ENCODE data around the gene RBFOX2. TPM values are rescaled to one million over a fixed set of nuclear protein-coding genes. Genes with fewer than 3 reads are reported as not detected.

RBFOX2 gene
- total RNA-seq, 3 donors from 2014 or later = 63.4 to 97.3 (median 85.5) TPM

- intact Hi-C loops (cut with DNase I; ENCODE audit: low total_unique reads) = no loop called here
- H3K27me3 ChIP-seq = no peaks in the 10 kb centered on the region
- H3K36me3 ChIP-seq = no peaks in the 10 kb centered on the region
- H3K4me1 ChIP-seq = no peaks in the 10 kb centered on the region
- TF ChIP-seq CTCF (IDR thresholded peaks at IDR 0.05) = no peak
- TF ChIP-seq POLR2AphosphoS5 (IDR thresholded peaks at IDR 0.05) = no peak
- no peak for TF ChIP-seq POLR2A (IDR thresholded peaks at IDR 0.05)
- no peaks in the 10 kb centered on the region for H3K9me3 ChIP-seq
- no peak for DNase-seq (ENCODE audit: low spot score in 2 of 2)
- no peak overlapping the region for H3K27ac ChIP-seq
- no peak overlapping the region for H3K4me3 ChIP-seq
Measured at GRCh38 chr22:35844886-35845285, 183.7 kb downstream of the RBFOX2 start.

GRCh38 chr22:35842954-35843353, 185.7 kb downstream of the RBFOX2 start:
- intact Hi-C loops (cut with DNase I; ENCODE audit: low total_unique reads) = no loop called here
- Histone ChIP-seq H3K27ac (no peak overlapping the region), H3K4me3 (no peak overlapping the region), H3K9me3 (no peaks in the 10 kb centered on the region), H3K4me1 (peaks cover 0 to 7% of the 10 kb centered on the region in 2 donors), H3K27me3 (no peaks in the 10 kb centered on the region), H3K36me3 (no peaks in the 10 kb centered on the region)
- no peak for DNase-seq (ENCODE audit: low spot score in 2 of 2)
- TF ChIP-seq POLR2A (IDR thresholded peaks at IDR 0.05) (no peak), POLR2AphosphoS5 (IDR thresholded peaks at IDR 0.05) (no peak), CTCF (IDR thresholded peaks at IDR 0.05) (peak; percentile 11 to 60 (median 42))

- Histone ChIP-seq H3K27me3 (no peaks in the 10 kb centered on the region), H3K27ac (no peak overlapping the region), H3K9me3 (no peaks in the 10 kb centered on the region), H3K4me3 (no peak overlapping the region), H3K36me3 (no peaks in the 10 kb centered on the region), H3K4me1 (peaks cover 0 to 7% of the 10 kb centered on the region in 2 donors)
- TF ChIP-seq CTCF (IDR thresholded peaks at IDR 0.05) = no peak
- TF ChIP-seq POLR2A (IDR thresholded peaks at IDR 0.05) = no peak
- no peak for TF ChIP-seq POLR2AphosphoS5 (IDR thresholded peaks at IDR 0.05)
- intact Hi-C loops (cut with DNase I; ENCODE audit: low total_unique reads) = no loop called here
- DNase-seq (ENCODE audit: low spot score in 2 of 2) = no peak
Measured at GRCh38 chr22:35842519-35842913, 186.1 kb downstream of the RBFOX2 start.

GRCh38 chr22:35841907-35842518, 186.6 kb downstream of the RBFOX2 start:
- no peak overlapping the region for H3K27ac ChIP-seq
- H3K4me3 ChIP-seq = no peak overlapping the region
- H3K9me3 ChIP-seq = no peaks in the 10 kb centered on the region
- H3K4me1 ChIP-seq = peaks cover 0 to 8% of the 10 kb centered on the region in 2 donors
- TF ChIP-seq POLR2A (IDR thresholded peaks at IDR 0.05) (no peak), POLR2AphosphoS5 (IDR thresholded peaks at IDR 0.05) (no peak), CTCF (IDR thresholded peaks at IDR 0.05) (no peak)
- no peaks in the 10 kb centered on the region for H3K27me3 ChIP-seq
- no peaks in the 10 kb centered on the region for H3K36me3 ChIP-seq
- intact Hi-C loops (cut with DNase I; ENCODE audit: low total_unique reads) = no loop called here
- no peak for DNase-seq (ENCODE audit: low spot score in 2 of 2)

- intact Hi-C loops (cut with DNase I; ENCODE audit: low total_unique reads) = no loop called here
- Histone ChIP-seq H3K4me3 (peak overlapping the region; percentile 46 to 68 (median 49)), H3K9me3 (no peaks in the 10 kb centered on the region), H3K27ac (peak overlapping the region; percentile 61 to 83), H3K4me1 (peaks cover 0 to 16% of the 10 kb centered on the region in 2 donors), H3K27me3 (no peaks in the 10 kb centered on the region), H3K36me3 (no peaks in the 10 kb centered on the region)
- DNase-seq (ENCODE audit: low spot score in 2 of 2) = peak; percentile 68 to 83
- peak in 2 of 3 donors; percentile 32 to 42 for TF ChIP-seq POLR2AphosphoS5 (IDR thresholded peaks at IDR 0.05)
- TF ChIP-seq POLR2A (IDR thresholded peaks at IDR 0.05) = no peak
- TF ChIP-seq CTCF (IDR thresholded peaks at IDR 0.05) = no peak
Measured at GRCh38 chr22:35840302-35840739, 188.3 kb downstream of the RBFOX2 start.

Measured in breast epithelium (tissue), 4 donors.